Neural cell (in vitro differentiated cells): ENCODE measurements around the gene CPA1.

Experiments
- POLR2AphosphoS5 ChIP-seq: IDR thresholded peaks from 2 replicates; pipeline ENCODE4 v1.6.1; 2012
- SMC3 ChIP-seq: fragments of 450-650 bp; conservative IDR thresholded peaks from 2 replicates; pipeline ENCODE4 v1.6.1; 2014; ENCODE audit warnings: antibody characterized with exemption, mild to moderate bottlenecking, moderate library complexity; ENCODE audit not compliant: poor library complexity
- TF ChIP-seq, protein P1 (sequence below): fragments of 450-650 bp; IDR thresholded peaks from 2 replicates; pipeline ENCODE4 v1.5.1; 2014; ENCODE audit warnings: antibody characterized with exemption, mild to moderate bottlenecking, moderate library complexity; ENCODE audit not compliant: poor library complexity, severe bottlenecking
- TF ChIP-seq, protein P2 (sequence below): IDR thresholded peaks from 2 replicates; pipeline ENCODE4 v1.6.1; 2012; ENCODE audit warnings: borderline replicate concordance

DNA sequence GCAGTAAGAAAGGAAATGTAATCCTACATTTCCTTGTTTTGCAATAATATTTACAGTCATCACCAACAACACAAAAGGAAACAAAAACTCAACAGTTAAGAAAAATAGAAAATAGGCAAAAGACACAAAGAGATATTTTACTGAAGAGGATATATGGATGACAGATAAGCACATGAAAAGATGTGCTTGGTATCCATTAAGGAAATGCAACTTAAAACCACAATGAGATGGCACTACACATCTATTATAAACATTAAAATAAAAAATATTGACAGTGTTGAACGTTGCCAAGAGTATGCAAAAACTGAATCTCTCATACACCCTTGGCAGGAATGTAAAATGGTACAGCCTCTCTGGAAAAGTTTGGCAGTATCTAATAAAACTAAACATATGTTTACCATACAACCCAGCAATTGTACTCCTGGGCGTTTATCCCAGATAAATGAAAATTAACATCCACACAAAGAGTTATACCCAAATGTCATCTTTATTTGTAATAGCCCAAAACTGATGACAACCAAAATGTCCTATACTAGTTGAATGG lies 55.1 kb downstream of the CPA1 start:
- TF ChIP-seq, protein P1, sequence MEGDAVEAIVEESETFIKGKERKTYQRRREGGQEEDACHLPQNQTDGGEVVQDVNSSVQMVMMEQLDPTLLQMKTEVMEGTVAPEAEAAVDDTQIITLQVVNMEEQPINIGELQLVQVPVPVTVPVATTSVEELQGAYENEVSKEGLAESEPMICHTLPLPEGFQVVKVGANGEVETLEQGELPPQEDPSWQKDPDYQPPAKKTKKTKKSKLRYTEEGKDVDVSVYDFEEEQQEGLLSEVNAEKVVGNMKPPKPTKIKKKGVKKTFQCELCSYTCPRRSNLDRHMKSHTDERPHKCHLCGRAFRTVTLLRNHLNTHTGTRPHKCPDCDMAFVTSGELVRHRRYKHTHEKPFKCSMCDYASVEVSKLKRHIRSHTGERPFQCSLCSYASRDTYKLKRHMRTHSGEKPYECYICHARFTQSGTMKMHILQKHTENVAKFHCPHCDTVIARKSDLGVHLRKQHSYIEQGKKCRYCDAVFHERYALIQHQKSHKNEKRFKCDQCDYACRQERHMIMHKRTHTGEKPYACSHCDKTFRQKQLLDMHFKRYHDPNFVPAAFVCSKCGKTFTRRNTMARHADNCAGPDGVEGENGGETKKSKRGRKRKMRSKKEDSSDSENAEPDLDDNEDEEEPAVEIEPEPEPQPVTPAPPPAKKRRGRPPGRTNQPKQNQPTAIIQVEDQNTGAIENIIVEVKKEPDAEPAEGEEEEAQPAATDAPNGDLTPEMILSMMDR, result no peak
- TF ChIP-seq POLR2AphosphoS5 (no peak), SMC3 (no peak)
- TF ChIP-seq, protein P2, sequence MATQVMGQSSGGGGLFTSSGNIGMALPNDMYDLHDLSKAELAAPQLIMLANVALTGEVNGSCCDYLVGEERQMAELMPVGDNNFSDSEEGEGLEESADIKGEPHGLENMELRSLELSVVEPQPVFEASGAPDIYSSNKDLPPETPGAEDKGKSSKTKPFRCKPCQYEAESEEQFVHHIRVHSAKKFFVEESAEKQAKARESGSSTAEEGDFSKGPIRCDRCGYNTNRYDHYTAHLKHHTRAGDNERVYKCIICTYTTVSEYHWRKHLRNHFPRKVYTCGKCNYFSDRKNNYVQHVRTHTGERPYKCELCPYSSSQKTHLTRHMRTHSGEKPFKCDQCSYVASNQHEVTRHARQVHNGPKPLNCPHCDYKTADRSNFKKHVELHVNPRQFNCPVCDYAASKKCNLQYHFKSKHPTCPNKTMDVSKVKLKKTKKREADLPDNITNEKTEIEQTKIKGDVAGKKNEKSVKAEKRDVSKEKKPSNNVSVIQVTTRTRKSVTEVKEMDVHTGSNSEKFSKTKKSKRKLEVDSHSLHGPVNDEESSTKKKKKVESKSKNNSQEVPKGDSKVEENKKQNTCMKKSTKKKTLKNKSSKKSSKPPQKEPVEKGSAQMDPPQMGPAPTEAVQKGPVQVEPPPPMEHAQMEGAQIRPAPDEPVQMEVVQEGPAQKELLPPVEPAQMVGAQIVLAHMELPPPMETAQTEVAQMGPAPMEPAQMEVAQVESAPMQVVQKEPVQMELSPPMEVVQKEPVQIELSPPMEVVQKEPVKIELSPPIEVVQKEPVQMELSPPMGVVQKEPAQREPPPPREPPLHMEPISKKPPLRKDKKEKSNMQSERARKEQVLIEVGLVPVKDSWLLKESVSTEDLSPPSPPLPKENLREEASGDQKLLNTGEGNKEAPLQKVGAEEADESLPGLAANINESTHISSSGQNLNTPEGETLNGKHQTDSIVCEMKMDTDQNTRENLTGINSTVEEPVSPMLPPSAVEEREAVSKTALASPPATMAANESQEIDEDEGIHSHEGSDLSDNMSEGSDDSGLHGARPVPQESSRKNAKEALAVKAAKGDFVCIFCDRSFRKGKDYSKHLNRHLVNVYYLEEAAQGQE, result no peak
